Upper lobe of left lung (tissue), 6 donors: Measurements from ENCODE around the gene RGL1. TPM values are rescaled to one million over a fixed set of nuclear protein-coding genes. Genes with fewer than 3 reads are reported as not detected.
A peak's percentile ranks its signal among the peaks of the same experiment; 100 is the strongest.

Source experiments
- ATAC-seq, 2 donors: fragments of 200-7000 bp; cut with Tn5 transposase; one replicate each; pipeline ENCODE4 v1.9.1; 2022; ENCODE audit warnings: mild to moderate bottlenecking in 2 of 2, moderate library complexity in 2 of 2; ENCODE audit not compliant: low FRiP score in 2 of 2
- DNase-seq, 2 donors: peaks; one replicate each; pipeline ENCODE4 v3.0.0-alpha.2; 2019 to 2020
- H3K27ac ChIP-seq, 4 donors: fragments of 200-600 bp; sonication (generic); one replicate each; pipeline ENCODE4 v1.5.1; 2016 to 2019
- H3K27me3 ChIP-seq, 4 donors: fragments of 200-600 bp; sonication (generic); one replicate each; pipeline ENCODE4 v1.5.1; 2017 to 2019
- H3K36me3 ChIP-seq, 4 donors: fragments of 200-600 bp; sonication (generic); one replicate each; pipeline ENCODE4 v1.5.1; 2016 to 2019
- H3K4me1 ChIP-seq, 4 donors: fragments of 200-600 bp; sonication (generic); one replicate each; pipeline ENCODE4 v1.5.1; 2018 to 2019
- H3K4me3 ChIP-seq, 4 donors: fragments of 200-600 bp; sonication (generic); one replicate each; pipeline ENCODE4 v1.5.1; 2017 to 2019; ENCODE audit warnings: mild to moderate bottlenecking in 2 of 4, moderate library complexity in 1 of 4
- H3K9me3 ChIP-seq, 4 donors: fragments of 200-600 bp; sonication (generic); one replicate each; pipeline ENCODE4 v1.5.1; 2018 to 2019
- CTCF ChIP-seq, 6 experiments: fragments of 450-650 bp in 4 of 6; fragments of 200-600 bp in 2 of 6; sonication (generic) in 2 of 6; IDR thresholded peaks; one replicate each; pipeline ENCODE4 v1.5.1; 2016 to 2019; ENCODE audit warnings: antibody characterized with exemption in 6 of 6
- EP300 ChIP-seq, 4 donors: sonication (generic); formaldehyde crosslinking; IDR thresholded peaks; one replicate each; pipeline ENCODE4 v1.5.1; 2017; ENCODE audit warnings: antibody characterized with exemption in 4 of 4, control low read depth in 2 of 4
- POLR2A ChIP-seq, 4 donors: fragments of 450-650 bp; IDR thresholded peaks; one replicate each; pipeline ENCODE4 v1.5.1; 2016 to 2017; ENCODE audit warnings: antibody characterized with exemption in 4 of 4, mild to moderate bottlenecking in 2 of 4
- POLR2AphosphoS5 ChIP-seq, 2 donors: sonication (generic); formaldehyde crosslinking; IDR thresholded peaks; one replicate each; pipeline ENCODE4 v1.5.1; 2017; ENCODE audit warnings: antibody characterized with exemption in 2 of 2
- WGBS, 2 donors: methylation state at CpG; one replicate each; pipeline ENCODE4 v1.1.5; 2017 to 2018; 5-methylcytosine and 5-hydroxymethylcytosine counted together
- total RNA-seq, 6 donors: library from RNA; depleted of rRNA in 4 of 6; stranded (reverse); fragments of >200 nt in 4 of 6; gene quantifications; one replicate each; pipeline versions ENCODE4 v1.1.0 to v1.2.1, GENCODE V29; 2016 to 2021
- donor health status: DM: no; HTN: no; CAD: no; lungs with moderate emphysema.
- donor health status: DM: no; HTN: yes; CAD: no; lungs with severe emphysema.

The RGL1 gene
- total RNA-seq, 6 donors from 2014 or later, result 24.1 to 38.9 (median 26.7) TPM

DNA sequence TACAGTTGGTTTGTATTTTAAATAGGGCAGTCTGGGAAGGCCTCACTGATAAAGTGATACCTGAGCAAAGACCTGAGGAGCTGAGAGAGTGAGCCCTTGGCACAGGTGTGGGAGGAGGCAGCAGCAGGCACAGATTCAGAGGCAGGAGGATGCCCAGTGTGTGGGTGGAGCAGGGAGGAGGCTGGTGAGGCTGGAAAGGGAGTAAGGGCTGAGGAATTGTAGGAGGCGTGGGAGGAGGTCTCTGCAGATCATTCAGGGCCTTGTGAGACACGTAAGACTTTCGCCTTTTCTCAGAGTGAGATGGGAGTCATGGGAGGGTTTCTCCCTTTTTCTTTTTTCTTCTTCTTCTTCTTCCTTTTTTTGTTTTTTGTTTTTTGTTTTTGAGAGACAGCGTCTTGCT is 58.0 kb downstream of the RGL1 start:
- TF ChIP-seq EP300 (IDR thresholded peaks at IDR 0.05), result no peak
- TF ChIP-seq POLR2A (IDR thresholded peaks at IDR 0.05), result no peak
- no peak for TF ChIP-seq CTCF (IDR thresholded peaks at IDR 0.05)
- no peak for TF ChIP-seq POLR2AphosphoS5 (IDR thresholded peaks at IDR 0.05)
- Histone ChIP-seq H3K36me3 (peaks cover 0 to 6% (median 1%) of the 10 kb centered on the region in 4 donors), H3K9me3 (no peaks in the 10 kb centered on the region), H3K27me3 (no peaks in the 10 kb centered on the region), H3K27ac (no peak overlapping the region), H3K4me3 (no peak overlapping the region), H3K4me1 (peaks cover 0 to 9% (median 7%) of the 10 kb centered on the region in 4 donors)
- ATAC-seq, result peak in 1 of 2 donors; percentile 8
- 94 to 96% methylated on average over 4 of the region's 4 CpGs for WGBS, 2 donors
- no peak for DNase-seq

- no peak for ATAC-seq
- H3K27ac ChIP-seq, result no peak overlapping the region
- peaks cover 0 to 6% (median 1%) of the 10 kb centered on the region in 4 donors for H3K36me3 ChIP-seq
- no peak for TF ChIP-seq CTCF (IDR thresholded peaks at IDR 0.05)
- TF ChIP-seq POLR2AphosphoS5 (IDR thresholded peaks at IDR 0.05), result no peak
- no peak for TF ChIP-seq POLR2A (IDR thresholded peaks at IDR 0.05)
- TF ChIP-seq EP300 (IDR thresholded peaks at IDR 0.05), result no peak
- no peaks in the 10 kb centered on the region for H3K27me3 ChIP-seq
- DNase-seq, result no peak
- no peaks in the 10 kb centered on the region for H3K9me3 ChIP-seq
- peaks cover 0 to 8% (median 7%) of the 10 kb centered on the region in 4 donors for H3K4me1 ChIP-seq
- H3K4me3 ChIP-seq, result no peak overlapping the region
These were observed 58.9 kb downstream of the RGL1 start for GRCh38 chr1:183863852-183864251.

DNA sequence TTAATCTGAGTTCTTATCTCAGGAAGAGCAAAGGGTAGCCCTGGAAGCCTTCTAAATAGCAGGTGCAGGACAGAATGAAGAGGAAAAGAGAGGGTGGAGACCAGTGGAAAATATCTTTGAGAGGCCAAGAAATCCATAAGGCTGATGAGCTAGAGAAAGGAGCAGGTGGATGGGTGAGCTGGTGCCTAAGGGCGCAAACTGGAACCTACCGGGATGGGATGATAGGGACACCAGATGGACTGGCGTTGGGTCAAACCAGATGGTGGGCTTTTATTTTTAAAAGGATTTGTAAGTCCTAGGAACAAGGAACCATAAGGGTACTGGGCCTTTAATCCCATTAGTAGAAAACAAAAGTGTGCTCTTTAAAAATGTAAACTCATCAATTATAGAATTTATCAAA is 59.7 kb downstream of the RGL1 start:
- H3K27me3 ChIP-seq, result no peaks in the 10 kb centered on the region
- no peak overlapping the region for H3K27ac ChIP-seq
- H3K4me3 ChIP-seq, result no peak overlapping the region
- H3K9me3 ChIP-seq, result no peaks in the 10 kb centered on the region
- peaks cover 2 to 8% (median 6%) of the 10 kb centered on the region in 4 donors for H3K4me1 ChIP-seq
- H3K36me3 ChIP-seq, result peaks cover 0 to 6% (median 1%) of the 10 kb centered on the region in 4 donors
- TF ChIP-seq CTCF (IDR thresholded peaks at IDR 0.05), result no peak
- TF ChIP-seq EP300 (IDR thresholded peaks at IDR 0.05), result no peak
- TF ChIP-seq POLR2AphosphoS5 (IDR thresholded peaks at IDR 0.05), result no peak
- TF ChIP-seq POLR2A (IDR thresholded peaks at IDR 0.05), result no peak
- no peak for ATAC-seq
- DNase-seq, result no peak
- WGBS, 2 donors, result 95 to 99% methylated on average over 3 of the region's 3 CpGs

- H3K4me1 ChIP-seq, result peaks cover 32 to 39% (median 36%) of the 10 kb centered on the region in 4 donors
- TF ChIP-seq EP300 (IDR thresholded peaks at IDR 0.05) (no peak), POLR2A (IDR thresholded peaks at IDR 0.05) (no peak), CTCF (IDR thresholded peaks at IDR 0.05) (no peak), POLR2AphosphoS5 (IDR thresholded peaks at IDR 0.05) (no peak)
- H3K36me3 ChIP-seq, result peaks cover 0 to 6% (median 1%) of the 10 kb centered on the region in 4 donors
- H3K27ac ChIP-seq, result peak overlapping the region in 2 of 4 donors; percentile 73 to 89
- ATAC-seq (no peak), DNase-seq (no peak)
- no peak overlapping the region for H3K4me3 ChIP-seq
- WGBS, 2 donors, result 91 to 95% methylated on average over 3 of the region's 3 CpGs
- no peaks in the 10 kb centered on the region for H3K9me3 ChIP-seq
- no peaks in the 10 kb centered on the region for H3K27me3 ChIP-seq
These were observed 64.3 kb downstream of the RGL1 start for GRCh38 chr1:183869230-183869629.

GRCh38 chr1:183869664-183870063 is 64.7 kb downstream of the RGL1 start:
- H3K27me3 ChIP-seq, result no peaks in the 10 kb centered on the region
- WGBS, 2 donors, result 75 to 78% methylated on average over 1 to 3 of the region's 3 CpGs
- peaks cover 0 to 6% (median 1%) of the 10 kb centered on the region in 4 donors for H3K36me3 ChIP-seq
- H3K27ac ChIP-seq, result peak overlapping the region; percentile 56 to 89 (median 69)
- ATAC-seq (no peak), DNase-seq (no peak)
- no peak overlapping the region for H3K4me3 ChIP-seq
- TF ChIP-seq CTCF (IDR thresholded peaks at IDR 0.05) (no peak), POLR2AphosphoS5 (IDR thresholded peaks at IDR 0.05) (no peak)
- H3K9me3 ChIP-seq, result no peaks in the 10 kb centered on the region
- peaks cover 36 to 43% (median 40%) of the 10 kb centered on the region in 4 donors for H3K4me1 ChIP-seq
